Endothelial cell of umbilical vein (primary cell): Measurements from ENCODE around the gene ZNF474. TPM values are rescaled to one million over a fixed set of nuclear protein-coding genes. Genes with fewer than 3 reads are reported as not detected.

ENCODE experiments used
- BruUV-seq: library from RNA; stranded (reverse); fragments of 400-500 nt; replicated peaks from 2 replicates; lab custom pipeline; 2021; lab: Mats Ljungman, UMichigan
- CTCF ChIA-PET: fragments of 300-600, 350-600 bp; sonication (Branson Sonifier 250); formaldehyde crosslinking; loops from one replicate; lab custom pipeline; 2021; ENCODE audit warnings: antibody characterized with exemption, inconsistent platforms; lab: Charles Lee
- POLR2A ChIA-PET: fragments of 300-600, 350-600 bp; sonication (Branson Sonifier 250); formaldehyde crosslinking; loops from one replicate; lab custom pipeline; 2021; ENCODE audit warnings: antibody characterized with exemption, inconsistent platforms; lab: Charles Lee
- DNase-seq: peaks from one replicate; pipeline ENCODE4 v3.0.0-alpha.2; 2011; ENCODE audit warnings: low read depth, low spot score
- FAIRE-seq: peaks from 2 replicates; lab custom pipeline; 2011; peaks lifted over from hg19 to GRCh38; lab: Jason Lieb, UNC
- H2AFZ ChIP-seq: 2 replicates; pipeline ENCODE4 v1.6.0; 2012; ENCODE audit warnings: low read depth, low read length, control low read depth, inconsistent platforms
- H3K27ac ChIP-seq: 2 replicates; pipeline ENCODE4 v1.5.1; 2011; ENCODE audit warnings: low read depth, mild to moderate bottlenecking, control low read depth, low read length, moderate library complexity; ENCODE audit not compliant: insufficient read depth
- H3K27me3 ChIP-seq, 2 experiments: 2 replicates each; pipeline versions ENCODE4 v1.6.0 to v1.6.1; 2011; ENCODE audit warnings: low read length in 2 of 2, mixed read lengths in 1 of 2; ENCODE audit not compliant: control insufficient read depth in 2 of 2, insufficient read depth in 2 of 2
- H3K36me3 ChIP-seq, 2 experiments: 2 replicates in 1 of 2; 3 replicates in 1 of 2; pipeline ENCODE4 v1.5.1; 2011; ENCODE audit warnings: low read length in 2 of 2, mild to moderate bottlenecking in 1 of 2, moderate library complexity in 1 of 2; ENCODE audit not compliant: control insufficient read depth in 2 of 2, insufficient read depth in 2 of 2; ENCODE audit errors: extremely low read depth in 1 of 2
- H3K4me1 ChIP-seq: 3 replicates; pipeline ENCODE4 v1.5.1; 2011; ENCODE audit warnings: mild to moderate bottlenecking, low read length; ENCODE audit not compliant: control insufficient read depth, insufficient read depth; ENCODE audit errors: extremely low read depth
- H3K4me2 ChIP-seq: 2 replicates; pipeline ENCODE4 v1.6.1; 2011; ENCODE audit warnings: low read length, control low read depth, mixed read lengths; ENCODE audit not compliant: insufficient read depth
- H3K4me3 ChIP-seq, 3 experiments: fragments of 200-600 bp in 1 of 3; sonication (generic), shearing (Covaris generic) in 1 of 3; replicated peaks in 1 of 3; 2 replicates each; pipeline ENCODE4 v1.5.1; 2011 to 2016; ENCODE audit warnings: control low read depth in 3 of 3, low read length in 3 of 3, mild to moderate bottlenecking in 2 of 3, inconsistent platforms in 1 of 3, low read depth in 1 of 3, moderate library complexity in 1 of 3; ENCODE audit not compliant: insufficient read depth in 1 of 3
- H3K79me2 ChIP-seq: 2 replicates; pipeline ENCODE4 v1.6.0; 2012; ENCODE audit warnings: low read length, inconsistent platforms; ENCODE audit not compliant: control insufficient read depth, insufficient read depth
- H3K9ac ChIP-seq: replicated peaks from 2 replicates; pipeline ENCODE3; 2011; ENCODE audit warnings: low read length, control low read depth; ENCODE audit not compliant: insufficient read depth; ENCODE audit errors: extremely low read depth
- H3K9me1 ChIP-seq: replicated peaks from 3 replicates; pipeline ENCODE4 v1.6.0; 2011; ENCODE audit warnings: mild to moderate bottlenecking, low read length; ENCODE audit not compliant: control insufficient read depth, insufficient read depth; ENCODE audit errors: extremely low read depth
- H3K9me3 ChIP-seq: replicated peaks from 2 replicates; pipeline ENCODE4 v1.5.1; 2012; ENCODE audit warnings: low read length, inconsistent platforms; ENCODE audit not compliant: control insufficient read depth, insufficient read depth
- H4K20me1 ChIP-seq: replicated peaks from 2 replicates; pipeline ENCODE3; 2011; ENCODE audit warnings: mild to moderate bottlenecking, low read length; ENCODE audit not compliant: control insufficient read depth, insufficient read depth; ENCODE audit errors: extremely low read depth
- EZH2 ChIP-seq: IDR thresholded peaks from 2 replicates; pipeline ENCODE4 v1.6.1; 2012; ENCODE audit warnings: borderline replicate concordance, low read depth, mild to moderate bottlenecking, moderate library complexity, low read length, inconsistent platforms; ENCODE audit not compliant: severe bottlenecking
- FOS ChIP-seq: IDR thresholded peaks from 2 replicates; pipeline ENCODE4 v1.6.1; 2011; ENCODE audit warnings: mild to moderate bottlenecking, low read length, moderate library complexity, borderline replicate concordance; ENCODE audit not compliant: insufficient read depth
- GATA2 ChIP-seq: IDR thresholded peaks from 2 replicates; pipeline ENCODE4 v1.7.0; 2011; ENCODE audit warnings: low read depth, mild to moderate bottlenecking, moderate library complexity, mixed read lengths, low read length; ENCODE audit not compliant: insufficient read length, insufficient read depth
- JUN ChIP-seq: IDR thresholded peaks from 2 replicates; pipeline ENCODE4 v1.6.1; 2011; ENCODE audit warnings: borderline replicate concordance, low read depth; ENCODE audit not compliant: insufficient read length, insufficient read depth
- MAX ChIP-seq: IDR thresholded peaks from 2 replicates; pipeline ENCODE4 v1.6.1; 2011; ENCODE audit not compliant: insufficient read depth, insufficient read length
- MYC ChIP-seq: IDR thresholded peaks from one replicate; pipeline ENCODE4 v1.6.1; 2011; ENCODE audit warnings: mild to moderate bottlenecking, low read depth, low read length
- POLR2A ChIP-seq: IDR thresholded peaks from 2 replicates; pipeline ENCODE4 v1.6.1; 2012; ENCODE audit warnings: low read depth, mild to moderate bottlenecking, control low read depth, low read length
- POLR2AphosphoS5 ChIP-seq: IDR thresholded peaks from 2 replicates; pipeline ENCODE4 v1.6.1; 2012; ENCODE audit warnings: low read depth, mild to moderate bottlenecking, control low read depth, low read length, moderate library complexity; ENCODE audit not compliant: insufficient read depth
- dilution Hi-C: fragments of 300-500 bp; cut with MboI; formaldehyde crosslinking; loops from one replicate; pipeline ENCODE4 v1.15.0; 2019; ENCODE audit warnings: low sequenced_read_pairs; ENCODE audit not compliant: extremely low pct_ligation_motif_present
- intact Hi-C: fragments of 100-400 bp; cut with micrococcal nuclease; formaldehyde crosslinking; loops from one replicate; pipeline ENCODE4 v1.10.0; 2022
- polyA plus RNA-seq, 4 experiments: library from polyadenylated mRNA; depleted of rRNA in 3 of 4; stranded (reverse) in 3 of 4; unstranded in 1 of 4; fragments of >200 nt; gene quantifications; 2 replicates each; pipeline versions ENCODE4 v1.2.1 to v1.2.3, GENCODE V29; 2011 to 2012; ENCODE audit warnings: missing spikeins in 1 of 4
- total RNA-seq: library from RNA; stranded (reverse); gene quantifications from 2 replicates; pipeline ENCODE4 v1.2.3, GENCODE V29; 2021
- TF ChIP-seq, protein P1 (sequence below), 2 donors: IDR thresholded peaks; 1 replicate in 1 of 2; 2 replicates in 1 of 2; pipeline ENCODE4 v1.5.1; 2011; ENCODE audit warnings: low read length in 2 of 2, mild to moderate bottlenecking in 2 of 2, moderate library complexity in 2 of 2, control low read depth in 1 of 2, inconsistent platforms in 1 of 2, low read depth in 1 of 2; ENCODE audit not compliant: insufficient read depth in 1 of 2; ENCODE audit errors: extremely low read depth in 1 of 2

ZNF474 gene
- total and polyA plus RNA-seq, 2 donors (not counting 3 experiments of a cell fraction or from before 2014, with no cell fraction given), result 0.03 TPM; not detected in 1

- intact Hi-C loops, result no loop called here
- POLR2A ChIA-PET, result no interaction called here
Measured at GRCh38 chr5:122085041-122085440, 44.3 kb upstream of the ZNF474 start.

More at GRCh38 chr5:122085041-122085440, 44.3 kb upstream of the ZNF474 start:
- CTCF ChIA-PET, result interaction anchor here (0.7 to 1.7 kb wide), 3 partner anchors 9 to 116 kb away, joined by 4 to 8 read pairs (median 5); no protein-coding TSS in a partner anchor
- FAIRE-seq (no peak), DNase-seq (no peak)
- Histone ChIP-seq H3K9me3 (no peaks in the 10 kb centered on the region), H2AFZ (no peak overlapping the region), H3K79me2 (no peaks in the 10 kb centered on the region), H3K4me1 (peaks cover 13% of the 10 kb centered on the region), H3K27me3 (no peaks in the 10 kb centered on the region), H3K9me1 (no peaks in the 10 kb centered on the region), H3K36me3 (no peaks in the 10 kb centered on the region), H3K4me2 (no peak overlapping the region), H3K4me3 (no peak overlapping the region), H3K27ac (no peak overlapping the region), H3K9ac (no peak overlapping the region), H4K20me1 (no peaks in the 10 kb centered on the region)
- no TSS peak for BruUV-seq
- dilution Hi-C loops, result loop anchor here (25.0 kb wide), 1 partner anchor 102 kb away; no protein-coding TSS in a partner anchor
- TF ChIP-seq MYC (no peak), POLR2AphosphoS5 (no peak), GATA2 (no peak), FOS (no peak), POLR2A (no peak), JUN (no peak), MAX (no peak), EZH2 (no peak)
- TF ChIP-seq, protein P1, sequence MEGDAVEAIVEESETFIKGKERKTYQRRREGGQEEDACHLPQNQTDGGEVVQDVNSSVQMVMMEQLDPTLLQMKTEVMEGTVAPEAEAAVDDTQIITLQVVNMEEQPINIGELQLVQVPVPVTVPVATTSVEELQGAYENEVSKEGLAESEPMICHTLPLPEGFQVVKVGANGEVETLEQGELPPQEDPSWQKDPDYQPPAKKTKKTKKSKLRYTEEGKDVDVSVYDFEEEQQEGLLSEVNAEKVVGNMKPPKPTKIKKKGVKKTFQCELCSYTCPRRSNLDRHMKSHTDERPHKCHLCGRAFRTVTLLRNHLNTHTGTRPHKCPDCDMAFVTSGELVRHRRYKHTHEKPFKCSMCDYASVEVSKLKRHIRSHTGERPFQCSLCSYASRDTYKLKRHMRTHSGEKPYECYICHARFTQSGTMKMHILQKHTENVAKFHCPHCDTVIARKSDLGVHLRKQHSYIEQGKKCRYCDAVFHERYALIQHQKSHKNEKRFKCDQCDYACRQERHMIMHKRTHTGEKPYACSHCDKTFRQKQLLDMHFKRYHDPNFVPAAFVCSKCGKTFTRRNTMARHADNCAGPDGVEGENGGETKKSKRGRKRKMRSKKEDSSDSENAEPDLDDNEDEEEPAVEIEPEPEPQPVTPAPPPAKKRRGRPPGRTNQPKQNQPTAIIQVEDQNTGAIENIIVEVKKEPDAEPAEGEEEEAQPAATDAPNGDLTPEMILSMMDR (IDR thresholded peaks at IDR 0.05; ENCODE audit: extremely low read depth in 1 of 2, insufficient read depth in 1 of 2, low read depth in 1 of 2, low read length in 2 of 2), result no peak
